Panc1 (cell line): ENCODE results near the gene SNX10. TPM values are rescaled to one million over a fixed set of nuclear protein-coding genes. Genes with fewer than 3 reads are reported as not detected.

ENCODE experiments used
- ATAC-seq: fragments of 200-7000 bp; cut with Tn5 transposase; 2 replicates; pipeline ENCODE4 v1.9.1; 2020; ENCODE audit warnings: mild to moderate bottlenecking, moderate library complexity
- BruUV-seq: library from RNA; stranded (reverse); fragments of 400-500 nt; replicated peaks from 2 replicates; lab custom pipeline; 2021; lab: Mats Ljungman, UMichigan
- CTCF ChIA-PET: fragments of 300-600 bp; sonication (Branson Sonifier 250); formaldehyde crosslinking; loops from one replicate; lab custom pipeline; 2022; ENCODE audit warnings: antibody characterized with exemption; lab: Charles Lee
- POLR2A ChIA-PET: fragments of 300-600 bp; sonication (Branson Sonifier 250); formaldehyde crosslinking; loops from one replicate; lab custom pipeline; 2022; ENCODE audit warnings: antibody characterized with exemption; lab: Charles Lee
- DNase-seq: peaks from one replicate; pipeline ENCODE4 v3.0.0-alpha.2; 2010; ENCODE audit warnings: low read depth, low spot score
- H3K27ac ChIP-seq: 2 replicates; pipeline ENCODE4 v1.5.1; 2011; ENCODE audit warnings: mild to moderate bottlenecking, low read length, inconsistent platforms
- H3K27me3 ChIP-seq: fragments of 200-500 bp; sonication (Bioruptor generic); 2 replicates; pipeline ENCODE4 v1.6.0; 2014; ENCODE audit warnings: low read length, inconsistent platforms; ENCODE audit not compliant: control insufficient read depth, insufficient read depth
- H3K36me3 ChIP-seq: fragments of 200-500 bp; sonication (Bioruptor generic); 2 replicates; pipeline ENCODE4 v1.5.1; 2014; ENCODE audit warnings: inconsistent platforms, mild to moderate bottlenecking, low read length, moderate library complexity; ENCODE audit not compliant: control insufficient read depth, insufficient read depth
- H3K4me1 ChIP-seq: 2 replicates; pipeline ENCODE4 v1.5.1; 2011; ENCODE audit warnings: inconsistent platforms, mild to moderate bottlenecking, low read length, moderate library complexity; ENCODE audit not compliant: control insufficient read depth, insufficient read depth
- H3K4me3 ChIP-seq, 2 experiments: 2 replicates each; pipeline ENCODE4 v1.5.1; 2011 to 2012; ENCODE audit warnings: low read depth in 2 of 2, low read length in 2 of 2, mild to moderate bottlenecking in 2 of 2, inconsistent platforms in 1 of 2, moderate library complexity in 1 of 2
- H3K9me3 ChIP-seq: fragments of 200-500 bp; sonication (Bioruptor generic); 2 replicates; pipeline ENCODE4 v1.5.1; 2014; ENCODE audit warnings: low read depth, mild to moderate bottlenecking, inconsistent platforms, low read length, moderate library complexity; ENCODE audit not compliant: control insufficient read depth, insufficient read depth
- CTCF ChIP-seq: fragments of 450-650 bp; IDR thresholded peaks from 2 replicates; pipeline ENCODE4 v1.5.1; 2017; ENCODE audit warnings: mild to moderate bottlenecking
- POLR2AphosphoS5 ChIP-seq: IDR thresholded peaks from 2 replicates; pipeline ENCODE4 v1.6.1; 2012; ENCODE audit warnings: mild to moderate bottlenecking, low read depth, low read length, moderate library complexity
- REST ChIP-seq, 2 experiments: IDR thresholded peaks; 2 replicates each; pipeline ENCODE4 v1.6.1; 2011 to 2012; ENCODE audit warnings: low read depth in 2 of 2, control low read depth in 1 of 2, low read length in 1 of 2, mild to moderate bottlenecking in 1 of 2, moderate library complexity in 1 of 2; ENCODE audit not compliant: insufficient read depth in 1 of 2
- SIN3A ChIP-seq: IDR thresholded peaks from 2 replicates; pipeline ENCODE4 v1.6.1; 2012; ENCODE audit warnings: low read depth, mild to moderate bottlenecking, low read length, moderate library complexity, borderline replicate concordance; ENCODE audit not compliant: insufficient read depth
- TCF7L2 ChIP-seq: IDR thresholded peaks from 2 replicates; pipeline ENCODE4 v1.6.1; 2011; ENCODE audit warnings: mild to moderate bottlenecking, low read depth, low read length, inconsistent platforms
- in situ Hi-C: cut with HindIII; loops from 2 replicates; pipeline ENCODE4 v1.10.0; 2016; ENCODE audit warnings: low sequenced_read_pairs, low pct_unique_long_range_greater_than_20kb
- intact Hi-C: fragments of 100-400 bp; cut with micrococcal nuclease; formaldehyde crosslinking; loops from one replicate; pipeline ENCODE4 v1.10.0; 2022; ENCODE audit not compliant: unreplicated experiment
- total RNA-seq: library from RNA; stranded (reverse); gene quantifications from one replicate; pipeline ENCODE4 v1.2.1, GENCODE V29; 2021; ENCODE audit not compliant: unreplicated experiment

The SNX10 gene
- total RNA-seq, 1 experiment from 2014 or later, result 21.8 TPM

- no peak overlapping the region for H3K27ac ChIP-seq
- no peak for DNase-seq
- ChIA-PET CTCF (no interaction called here), POLR2A (no interaction called here)
- H3K9me3 ChIP-seq, result no peaks in the 10 kb centered on the region
- H3K36me3 ChIP-seq, result no peaks in the 10 kb centered on the region
- BruUV-seq, result no TSS peak
- H3K27me3 ChIP-seq, result no peaks in the 10 kb centered on the region
- intact Hi-C loops (loop anchor here (5.0 kb wide), 1 partner anchor 392 kb away; no protein-coding TSS in a partner anchor), in situ Hi-C loops (no loop called here)
- TF ChIP-seq REST (IDR thresholded peaks at IDR 0.05; ENCODE audit: insufficient read depth in 1 of 2, low read depth in 2 of 2, low read length in 1 of 2) (no peak), POLR2AphosphoS5 (no peak), SIN3A (no peak), TCF7L2 (no peak), CTCF (no peak)
- peaks cover 3% of the 10 kb centered on the region; the same call in 1 of the 2 replicates for H3K4me1 ChIP-seq
- no peak overlapping the region for H3K4me3 ChIP-seq
- no peak for ATAC-seq
Measured at GRCh38 chr7:26275213-26275612, 16.4 kb upstream of the SNX10 start.

GRCh38 chr7:26278770-26279169, 12.9 kb upstream of the SNX10 start:
- no peak for DNase-seq
- no TSS peak for BruUV-seq
- Histone ChIP-seq H3K27me3 (no peaks in the 10 kb centered on the region), H3K27ac (no peak overlapping the region), H3K4me1 (0 out of 2 replicates have a peak, but pooled peaks cover 3% of the 10 kb centered on the region), H3K9me3 (no peaks in the 10 kb centered on the region), H3K36me3 (no peaks in the 10 kb centered on the region), H3K4me3 (no peak overlapping the region)
- ChIA-PET CTCF (no interaction called here), POLR2A (no interaction called here)
- peak; percentile 85; the same call in 1 of the 2 replicates for ATAC-seq
- intact Hi-C loops (loop anchor here (5.0 kb wide), 1 partner anchor 389 kb away; no protein-coding TSS in a partner anchor), in situ Hi-C loops (no loop called here)
- TF ChIP-seq REST (IDR thresholded peaks at IDR 0.05; ENCODE audit: insufficient read depth in 1 of 2, low read depth in 2 of 2, low read length in 1 of 2) (no peak), CTCF (peak; percentile 60; the same call in 1 of the 2 replicates)
